GM19468 (cell line): ENCODE data around the gene CDH8.

Experiments
- ATAC-seq: cut with Tn5 transposase; IDR thresholded peaks from one replicate; pipeline ENCODE4 v1.9.1; 2021; ENCODE audit warnings: mild to moderate bottlenecking, moderate library complexity, moderate number of reproducible peaks; ENCODE audit not compliant: unreplicated experiment; ENCODE audit errors: extremely low read depth

Gene CDH8

DNA sequence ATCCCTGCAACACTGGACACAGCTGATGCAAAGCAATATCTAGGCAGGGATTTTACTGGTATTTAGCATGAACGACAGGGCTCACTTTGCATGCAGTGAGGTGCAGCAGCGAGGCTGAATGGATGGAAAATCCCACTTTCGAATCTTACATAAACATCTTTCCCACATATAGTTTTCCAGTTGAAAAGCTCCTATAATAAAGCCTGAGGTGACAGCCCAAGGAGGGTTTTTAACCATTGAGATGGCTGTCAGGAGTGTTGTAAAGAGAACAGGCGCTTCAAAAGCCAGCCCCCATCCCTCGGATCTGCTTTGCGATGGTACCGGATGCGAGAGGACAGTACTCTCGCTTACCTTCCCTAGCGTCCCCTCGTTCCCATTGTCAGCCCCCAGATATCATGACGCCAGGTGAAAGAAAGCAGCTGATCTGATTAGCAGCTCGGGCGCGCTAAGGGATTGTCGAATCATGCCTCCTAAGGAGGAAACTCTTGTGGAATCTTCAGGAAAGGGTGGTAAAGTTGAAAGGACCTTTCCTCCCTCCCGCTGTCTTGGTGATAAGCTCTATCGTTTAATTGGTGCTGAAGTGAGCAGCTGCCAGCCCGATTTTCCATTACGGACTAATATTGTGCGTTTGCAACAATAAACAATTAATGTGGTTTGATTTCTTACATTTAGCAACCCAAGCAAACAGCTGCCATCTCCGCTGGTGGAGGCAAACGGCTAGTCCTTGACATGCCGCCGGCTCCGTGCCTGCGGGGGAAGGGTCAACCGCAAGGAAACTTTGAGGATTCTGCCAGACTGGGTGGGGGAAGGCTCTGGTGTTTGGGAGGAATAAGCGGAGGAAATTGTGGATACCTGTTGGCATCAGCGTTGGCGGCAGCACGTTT lies 1.8 kb downstream of the CDH8 start:
- no peak for ATAC-seq

DNA sequence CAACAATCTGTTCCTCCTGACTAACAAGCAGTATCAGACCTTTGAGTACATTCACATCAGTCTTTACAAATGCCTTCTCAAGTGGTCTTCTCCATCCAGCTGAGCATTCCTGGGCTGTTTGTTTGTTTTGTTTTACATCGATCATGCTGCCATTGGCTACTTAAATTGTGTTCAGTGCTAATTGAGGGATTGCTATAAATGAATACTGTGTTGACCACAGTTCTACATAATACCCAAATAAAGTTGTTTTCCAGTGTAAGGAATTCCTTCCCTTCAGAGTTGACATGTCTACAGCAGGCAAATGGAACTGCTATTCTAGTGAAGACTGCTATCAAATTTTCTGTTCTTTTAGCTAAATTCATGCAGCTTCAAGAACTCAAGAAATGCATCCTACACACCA lies 3.2 kb downstream of the CDH8 start:
- ATAC-seq: no peak

DNA sequence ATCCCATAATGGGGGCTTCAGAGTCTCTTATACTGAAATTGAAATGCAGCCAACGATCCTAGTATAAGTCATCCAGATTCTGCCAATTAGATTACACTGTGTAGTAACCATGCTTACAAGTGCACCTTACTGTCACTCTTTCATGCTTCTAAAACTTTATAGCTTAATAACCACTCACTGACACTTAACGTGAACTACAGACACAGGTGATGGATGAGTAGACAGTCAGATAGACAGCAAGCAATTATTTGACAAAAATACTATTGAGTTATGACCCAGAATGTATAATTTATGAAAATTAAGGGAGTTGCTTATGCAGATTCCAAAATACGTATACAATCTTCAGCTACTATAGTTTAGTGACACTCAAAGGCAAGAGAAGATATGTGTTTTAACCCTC lies 6.3 kb downstream of the CDH8 start:
- no peak for ATAC-seq

DNA sequence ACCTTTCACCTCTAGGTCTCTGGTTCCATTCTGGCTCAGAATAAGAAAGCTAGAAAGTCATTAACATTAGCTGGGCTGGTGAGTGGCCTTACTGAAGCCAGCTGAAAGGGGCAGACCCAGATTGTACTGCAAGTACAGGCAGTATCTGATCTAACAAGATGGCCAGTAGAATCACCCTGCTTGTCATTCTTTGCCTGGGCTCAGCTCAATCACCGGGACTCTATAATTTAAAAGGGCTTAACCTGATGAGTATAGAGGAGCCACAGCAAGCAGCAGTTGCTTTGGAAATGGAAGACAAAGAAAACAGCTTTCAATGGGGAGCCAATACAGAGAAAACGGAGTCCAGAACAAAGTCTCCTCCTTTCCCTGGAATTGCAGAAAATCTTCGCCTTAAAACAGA lies 13.6 kb downstream of the CDH8 start:
- no peak for ATAC-seq

DNA sequence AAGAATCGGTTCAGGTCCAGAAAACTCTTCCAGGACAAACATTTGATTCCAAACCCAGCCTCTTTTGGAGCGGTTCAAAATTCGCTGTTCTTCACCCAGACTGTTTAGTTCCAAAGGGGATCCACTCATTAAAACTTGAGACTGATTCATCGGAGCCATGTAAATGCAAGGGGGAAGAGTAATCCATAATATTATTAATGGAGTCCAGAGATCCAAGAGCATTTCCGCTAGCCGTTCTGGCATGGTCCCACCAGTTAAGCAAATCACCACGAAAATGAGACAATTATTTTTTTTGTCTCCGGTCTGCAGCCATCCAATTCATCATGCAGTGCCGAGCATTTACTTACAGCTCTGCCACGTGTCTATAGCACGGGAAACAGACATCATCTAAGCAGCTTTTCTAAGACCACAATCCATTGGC lies 15.1 kb downstream of the CDH8 start:
- ATAC-seq: no peak

DNA sequence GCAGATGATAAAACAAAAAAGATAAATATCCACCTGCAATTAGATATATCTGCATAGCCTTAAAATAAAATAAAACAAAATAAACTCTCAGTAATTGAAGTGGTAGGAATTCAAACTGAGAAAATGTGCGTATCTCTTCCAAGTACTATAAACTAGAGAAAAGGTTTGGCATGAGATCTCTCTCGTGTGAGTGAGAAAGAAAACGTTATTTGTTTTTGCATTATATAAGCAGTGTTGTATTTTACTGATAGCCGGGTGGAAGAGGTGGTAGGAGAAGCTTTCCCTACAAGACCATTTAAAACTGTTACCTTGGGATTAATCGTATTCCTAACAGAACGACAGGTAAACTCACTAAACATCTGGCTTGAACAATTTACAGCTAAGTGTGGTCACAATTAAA lies 15.6 kb downstream of the CDH8 start:
- ATAC-seq: no peak

DNA sequence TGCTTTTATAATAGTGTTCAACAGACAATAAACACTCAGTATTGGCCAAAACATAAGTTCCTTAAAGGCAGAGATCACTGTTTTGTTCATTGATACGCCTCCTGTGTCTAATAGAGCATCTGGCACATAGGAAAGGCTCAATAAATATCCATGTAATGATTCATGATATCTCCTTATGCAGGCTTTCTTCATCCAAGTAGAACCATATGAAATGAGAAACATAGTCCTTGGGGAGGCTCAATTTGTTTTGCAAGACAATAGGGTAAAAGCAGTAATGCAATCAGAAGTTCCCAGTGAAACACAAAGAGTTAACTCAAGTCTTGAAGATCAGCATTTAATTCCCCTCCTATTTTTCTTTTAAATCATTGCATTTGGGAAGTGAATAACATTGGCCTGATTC lies 16.4 kb downstream of the CDH8 start:
- no peak for ATAC-seq

DNA sequence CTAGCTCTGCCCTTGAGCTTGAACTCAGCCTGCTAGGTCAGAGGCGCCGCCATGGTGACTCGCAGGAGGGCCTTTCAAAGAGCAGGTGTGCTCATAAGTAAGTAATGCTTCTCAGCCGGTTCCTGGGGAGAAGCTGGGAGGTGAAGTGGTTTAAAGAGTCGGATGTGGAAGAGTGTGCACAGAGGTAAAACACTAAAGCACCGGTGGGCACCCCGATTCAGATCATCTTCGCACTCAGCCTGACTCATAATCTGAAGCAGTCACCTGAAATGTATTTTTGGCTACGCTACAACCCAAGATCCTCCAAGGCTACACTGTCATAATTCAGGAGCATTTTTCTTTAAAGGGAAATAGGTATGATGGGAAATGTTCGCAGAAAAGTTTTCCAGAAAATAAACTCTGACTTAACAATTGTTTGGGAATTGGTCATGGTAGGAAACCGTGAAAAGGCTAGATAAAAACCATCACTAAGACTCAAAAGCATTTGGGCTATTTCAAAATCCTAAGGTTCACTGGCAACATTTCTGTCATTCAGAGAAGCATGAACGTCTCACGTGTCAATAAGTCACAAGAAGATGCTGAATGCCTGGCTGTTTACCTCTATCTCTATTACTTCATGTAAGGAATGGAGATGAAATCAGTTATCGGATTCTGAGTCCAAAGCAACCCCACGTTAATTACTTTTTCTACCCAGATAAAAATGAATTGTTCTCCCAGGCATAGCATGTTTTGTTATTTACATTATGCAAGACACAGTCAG lies 17.8 kb downstream of the CDH8 start:
- no peak for ATAC-seq

DNA sequence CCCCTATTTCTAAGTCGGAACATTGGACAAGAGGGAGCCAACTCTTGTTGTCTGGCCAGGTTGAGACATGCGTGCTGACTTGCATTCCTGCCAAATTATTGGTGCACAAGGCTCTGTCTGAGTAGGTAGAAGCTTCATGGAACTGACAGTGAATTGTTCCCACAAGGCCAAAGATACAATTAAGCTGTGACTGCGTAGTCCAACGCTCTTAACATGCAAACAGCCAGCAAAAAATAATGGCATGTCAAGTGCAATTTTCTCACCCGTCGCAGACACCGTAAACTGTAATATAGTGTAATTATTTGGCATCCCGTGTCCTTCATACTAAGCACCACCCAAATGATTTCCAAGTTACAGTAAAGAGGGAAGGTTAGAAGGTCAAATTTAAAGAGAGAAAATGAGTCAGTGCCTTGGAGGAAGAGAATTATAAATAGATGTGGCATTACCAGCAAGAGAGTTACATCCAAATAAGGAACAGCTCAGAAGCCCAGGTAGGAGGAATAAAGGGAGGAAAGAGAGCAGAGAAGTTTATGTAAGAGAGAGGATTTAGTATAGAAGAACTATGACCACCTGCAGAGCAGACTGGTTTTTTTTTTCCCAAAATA lies 21.8 kb downstream of the CDH8 start:
- ATAC-seq: no peak

DNA sequence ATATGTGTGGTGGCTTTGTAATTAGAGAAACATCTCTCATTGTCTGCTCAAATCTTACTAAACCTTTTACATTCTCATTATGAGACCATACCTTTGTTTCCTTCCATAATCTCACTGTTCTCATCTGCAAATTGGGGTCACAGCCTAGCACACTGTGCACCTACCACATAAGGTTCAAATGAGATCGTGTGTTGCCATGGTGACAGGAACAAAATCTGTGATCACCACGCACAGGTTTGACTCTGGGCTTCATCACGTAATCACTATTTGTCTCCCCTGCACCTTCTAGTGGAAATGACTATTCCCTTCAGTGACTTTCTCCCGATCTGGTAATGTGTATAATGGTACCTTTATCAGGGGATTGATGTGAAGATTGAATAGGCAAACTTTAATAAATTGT lies 26.1 kb downstream of the CDH8 start:
- ATAC-seq: no peak

DNA sequence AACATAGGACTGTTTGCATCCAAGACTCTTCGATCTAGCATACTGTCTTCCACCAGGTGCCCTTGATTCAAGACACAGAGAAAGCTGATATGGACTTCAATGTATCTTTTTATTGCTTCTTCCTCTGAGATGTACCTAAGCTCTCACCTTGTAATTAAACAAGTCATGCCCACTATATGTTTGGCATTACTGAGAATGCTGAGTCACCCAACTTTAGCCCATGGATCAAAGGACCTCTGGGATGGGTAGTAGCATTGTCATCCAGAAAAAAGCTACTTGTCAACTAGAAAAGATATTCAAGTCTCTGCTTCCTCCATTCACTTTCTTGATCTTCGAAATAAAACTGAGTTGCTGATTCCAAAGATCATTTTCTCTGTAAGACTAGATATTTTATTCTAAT lies 37.8 kb downstream of the CDH8 start:
- ATAC-seq: no peak

DNA sequence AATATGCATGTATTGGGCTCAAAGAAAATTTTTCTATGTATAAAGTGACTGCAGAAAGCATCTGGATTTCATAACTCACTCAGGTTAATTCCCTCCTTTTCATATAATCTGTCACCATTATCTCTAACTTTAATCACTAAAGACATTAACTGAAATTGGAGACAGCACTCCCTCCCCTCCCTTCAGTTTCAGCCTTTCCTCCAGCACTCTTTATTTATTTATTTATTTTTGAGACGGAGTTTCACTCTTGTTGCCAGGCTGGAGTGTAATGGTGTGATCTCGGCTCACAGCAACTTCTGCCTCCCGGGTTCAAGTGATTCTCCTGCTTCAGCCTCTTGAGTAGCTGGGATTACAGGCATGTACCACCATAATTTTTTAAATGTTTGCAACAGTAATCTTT lies 43.1 kb downstream of the CDH8 start:
- ATAC-seq: no peak

DNA sequence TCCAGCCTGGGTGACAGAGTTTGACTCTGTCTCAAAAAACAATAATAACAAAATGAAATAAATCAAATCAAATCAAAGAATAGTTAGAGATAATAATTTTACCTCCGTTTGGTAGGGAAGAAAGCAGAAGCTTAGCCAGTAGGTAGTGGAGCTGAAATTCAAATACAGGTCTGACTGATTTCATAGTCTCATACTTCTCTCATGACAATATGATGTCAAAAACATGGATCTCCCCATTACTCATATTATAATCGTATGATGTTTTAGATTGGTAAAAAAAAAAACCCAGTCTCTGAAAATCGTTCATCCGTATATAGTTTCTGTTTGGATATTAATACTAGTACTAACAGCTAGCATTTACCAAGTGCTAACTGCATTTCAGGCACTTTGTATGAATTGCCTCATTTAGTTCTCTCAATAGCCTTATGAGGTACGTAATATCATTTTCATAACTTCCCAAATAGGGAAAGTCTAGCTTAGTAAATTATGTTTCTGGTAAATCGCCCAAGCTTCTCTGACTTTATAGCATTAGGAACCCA lies 48.7 kb downstream of the CDH8 start:
- no peak for ATAC-seq

DNA sequence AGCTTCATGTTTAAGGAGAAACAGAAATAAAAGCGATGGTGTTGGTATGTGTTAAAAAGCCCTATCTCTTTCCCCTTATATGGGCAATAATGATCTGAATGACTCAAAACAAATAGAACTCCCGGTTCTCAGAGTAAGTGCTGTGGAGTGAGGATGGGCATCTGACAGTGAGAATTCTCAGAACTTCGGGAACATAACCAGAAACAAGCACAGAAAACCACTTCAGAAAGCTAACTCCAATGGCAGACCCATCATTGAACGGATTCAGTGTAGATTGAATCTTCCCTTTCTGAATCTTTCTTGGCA lies 67.2 kb downstream of the CDH8 start:
- no peak for ATAC-seq

DNA sequence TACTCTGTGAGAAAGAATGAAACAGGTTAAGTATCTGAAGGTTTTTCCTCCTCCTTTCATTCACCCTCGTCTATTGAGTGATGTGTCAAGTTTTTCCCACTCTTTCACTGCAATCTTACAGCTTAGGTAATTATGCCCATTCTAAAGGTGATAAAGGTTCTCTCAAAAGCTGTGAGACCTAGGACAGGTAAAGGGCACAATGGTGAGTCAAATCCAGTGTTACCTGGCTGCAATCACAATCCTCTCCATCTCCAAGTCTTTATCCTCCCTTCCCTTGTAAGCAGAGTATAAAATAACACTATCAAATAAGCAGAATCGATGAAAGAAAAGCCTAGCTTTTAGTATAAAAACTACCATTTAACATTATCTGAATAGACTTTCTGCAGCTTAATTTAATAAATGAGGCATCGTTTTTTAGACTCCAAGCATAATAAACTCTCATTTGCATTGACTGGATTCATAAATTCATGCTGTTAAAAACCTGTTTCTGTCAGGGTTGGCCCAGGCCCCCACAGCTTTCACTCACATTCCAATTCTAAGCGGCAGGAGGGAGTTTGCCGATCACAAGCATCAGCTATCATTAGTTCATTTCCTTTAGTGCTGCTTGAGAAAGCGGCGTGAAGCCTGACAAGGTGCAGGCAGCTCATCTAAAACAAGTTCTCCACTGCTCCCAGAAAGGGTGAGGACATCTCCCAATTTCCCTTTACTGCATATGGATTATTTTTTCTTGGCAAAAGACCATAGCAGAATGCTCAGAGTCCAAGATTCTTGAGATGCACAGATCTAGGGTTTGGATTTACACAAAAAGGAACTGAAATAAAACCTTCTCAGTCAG lies 67.8 kb downstream of the CDH8 start:
- no peak for ATAC-seq

DNA sequence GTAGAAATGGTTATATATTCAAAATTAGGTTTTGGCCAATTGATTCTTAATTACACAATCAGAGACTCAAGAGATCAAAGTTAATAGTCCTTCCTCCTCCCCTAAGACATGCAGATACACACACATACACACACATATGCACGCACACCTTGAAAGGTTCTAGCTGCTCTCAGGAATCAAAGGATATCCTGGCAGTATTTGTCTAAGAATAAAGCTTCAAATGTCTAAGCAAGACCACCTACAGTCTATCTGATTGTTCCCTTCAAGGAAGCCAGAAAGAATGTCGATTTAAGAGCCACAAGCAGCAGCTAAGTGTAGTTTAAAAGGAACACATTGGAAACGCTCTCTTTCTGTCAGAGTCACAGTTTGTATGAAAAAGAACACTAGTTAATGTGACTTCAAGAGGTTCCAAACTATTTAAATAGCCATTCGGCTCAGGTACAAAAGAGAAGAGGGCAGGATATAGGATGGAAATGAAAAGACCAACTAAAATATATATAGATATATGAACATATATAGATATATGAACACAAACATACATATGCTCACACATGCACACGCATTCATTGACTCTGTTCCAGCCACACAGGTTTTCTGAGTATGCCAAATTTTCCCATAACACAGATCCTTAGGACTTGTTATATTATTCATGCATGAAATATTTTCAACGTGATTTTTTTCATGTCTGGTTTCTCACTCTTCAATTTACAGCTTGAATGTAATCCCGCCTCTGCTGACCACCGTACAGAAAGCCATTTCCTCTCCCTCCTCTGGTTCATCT lies 79.0 kb downstream of the CDH8 start:
- ATAC-seq: no peak

DNA sequence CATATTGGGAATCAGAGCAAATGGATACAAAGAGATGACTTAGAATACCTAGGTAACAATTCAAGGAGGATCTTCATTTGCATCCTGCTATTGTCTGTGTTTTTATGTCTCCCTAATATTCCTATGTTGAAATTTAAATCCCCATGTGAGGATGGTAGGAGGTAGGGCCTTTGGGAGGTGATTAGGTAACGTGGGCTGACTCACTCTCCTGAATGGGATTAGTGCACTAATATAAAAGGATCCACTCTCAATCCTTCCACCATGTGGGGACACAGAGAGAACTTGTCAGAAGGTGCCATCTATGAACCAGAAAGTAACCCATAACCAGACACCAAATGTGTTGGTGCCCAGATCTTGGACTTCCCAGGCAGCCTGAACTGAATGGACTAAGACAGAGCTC lies 83.4 kb downstream of the CDH8 start:
- no peak for ATAC-seq

DNA sequence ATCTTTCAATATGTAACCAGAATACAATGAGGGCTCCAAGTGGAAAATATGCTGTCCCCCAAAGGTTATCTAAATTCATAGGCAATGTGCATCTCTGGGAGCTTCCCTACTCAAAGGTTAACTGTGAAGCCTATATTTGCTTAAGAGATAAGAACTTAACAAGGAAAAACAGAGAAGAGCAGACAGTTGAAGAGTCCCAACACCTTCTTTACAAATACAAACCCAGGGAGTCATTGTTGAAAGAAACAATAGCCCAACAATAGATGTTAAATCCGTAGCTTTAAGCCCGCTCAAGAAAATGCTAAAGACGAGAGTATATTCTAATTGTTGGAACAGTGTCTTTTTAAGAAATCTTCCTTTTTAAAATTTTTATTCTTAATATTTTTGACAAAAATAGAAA lies 87.8 kb downstream of the CDH8 start:
- no peak for ATAC-seq

DNA sequence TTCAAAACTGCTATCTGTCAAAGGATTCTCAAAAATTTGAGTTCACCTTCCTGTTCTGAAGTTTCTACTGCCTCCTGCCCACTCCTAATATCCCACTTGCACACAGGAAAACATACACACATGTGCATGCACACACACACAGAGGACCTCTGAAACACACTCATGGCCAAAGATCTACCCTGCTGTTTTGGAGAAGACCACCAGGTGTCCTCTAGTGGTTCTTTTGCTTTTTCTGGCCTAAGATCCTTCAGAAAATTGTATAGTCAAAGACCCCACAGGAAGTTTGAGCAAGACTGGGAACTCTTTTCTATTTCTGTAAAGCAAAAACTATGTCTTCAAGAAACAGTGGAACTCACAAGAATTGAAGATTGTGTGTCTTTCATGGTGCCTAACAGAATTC lies 90.2 kb downstream of the CDH8 start:
- no peak for ATAC-seq

DNA sequence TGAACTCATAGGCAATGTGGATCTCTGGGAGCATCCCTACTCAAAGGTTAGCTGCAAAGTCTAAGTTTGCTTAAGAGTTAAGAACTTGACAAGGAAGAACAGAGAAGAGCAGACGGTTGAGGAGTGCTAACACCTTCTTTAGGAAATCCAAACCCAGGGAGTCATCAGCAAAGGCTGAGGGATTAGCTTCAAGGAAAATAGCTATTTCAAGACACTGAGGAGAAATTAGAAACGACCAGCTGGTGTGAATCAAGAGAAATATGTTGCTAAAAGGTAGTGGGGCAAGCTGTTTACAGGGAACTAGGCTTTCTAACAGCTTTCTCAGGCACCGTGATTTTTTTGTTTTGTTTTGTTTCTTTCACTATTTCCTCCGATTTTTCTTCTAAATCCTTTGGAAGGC lies 90.7 kb downstream of the CDH8 start:
- ATAC-seq: no peak
